ENCODE results near the gene SERTM2. TPM values are rescaled to one million over a fixed set of nuclear protein-coding genes. Genes with fewer than 3 reads are reported as not detected.
"Not testable (repeated sequence)": the region's sequence is repeated elsewhere in the genome, so short reads cannot be mapped to it uniquely, and the experiment has no call there.

The SERTM2 gene
- total and polyA plus RNA-seq, 2 donors (not counting 3 experiments of a cell fraction or from before 2014, with no cell fraction given) = not detected

DNA sequence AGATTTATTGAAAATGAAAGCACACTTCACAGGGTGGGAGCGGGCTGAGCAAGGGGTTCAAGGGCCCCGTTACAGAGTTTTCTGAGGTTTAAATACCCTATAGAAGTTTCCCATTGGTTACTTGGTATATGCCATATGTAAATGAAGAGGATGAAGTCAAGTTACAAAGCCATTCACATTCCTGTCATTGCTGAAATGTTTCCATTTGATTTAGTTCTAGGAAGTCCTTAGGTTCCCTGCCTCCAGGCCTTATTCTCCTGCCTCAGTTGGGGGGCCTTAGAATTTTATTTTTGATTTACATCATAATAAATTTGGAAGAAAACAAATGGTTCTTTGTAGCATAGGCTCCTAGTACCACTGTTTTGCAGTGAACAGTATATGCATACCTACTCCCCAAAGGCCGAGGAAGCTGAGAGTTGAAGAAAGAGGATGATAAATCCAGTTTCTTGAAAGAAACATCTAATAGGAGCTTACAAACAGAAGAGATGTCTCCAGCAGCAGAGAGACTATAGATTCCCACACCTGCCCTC is 31.8 kb downstream of the SERTM2 start:
- Histone ChIP-seq H3K79me2 (ENCODE audit: control insufficient read depth, insufficient read depth, low read length) (no peaks in the 10 kb centered on the region), H4K20me1 (replicated peaks; ENCODE audit: control insufficient read depth, extremely low read depth, insufficient read depth, low read length) (no peaks in the 10 kb centered on the region), H3K9me3 (replicated peaks; ENCODE audit: control insufficient read depth, insufficient read depth, low read length) (no peaks in the 10 kb centered on the region), H3K27me3 (ENCODE audit: control insufficient read depth in 2 of 2, insufficient read depth in 2 of 2, low read length in 2 of 2) (no peaks in the 10 kb centered on the region), H2AFZ (ENCODE audit: low read depth, low read length) (no peak overlapping the region), H3K9ac (replicated peaks; ENCODE audit: extremely low read depth, insufficient read depth, low read length) (no peak overlapping the region), H3K4me3 (replicated peaks in 1 of 3; ENCODE audit: insufficient read depth in 1 of 3, low read depth in 1 of 3, low read length in 3 of 3) (no peak overlapping the region), H3K36me3 (ENCODE audit: control insufficient read depth in 2 of 2, extremely low read depth in 1 of 2, insufficient read depth in 2 of 2, low read length in 2 of 2) (no peaks in the 10 kb centered on the region), H3K9me1 (replicated peaks; ENCODE audit: control insufficient read depth, extremely low read depth, insufficient read depth, low read length) (no peaks in the 10 kb centered on the region), H3K27ac (ENCODE audit: insufficient read depth, low read depth, low read length) (no peak overlapping the region), H3K4me2 (ENCODE audit: insufficient read depth, low read length) (no peak overlapping the region), H3K4me1 (ENCODE audit: control insufficient read depth, extremely low read depth, insufficient read depth, low read length) (no peaks in the 10 kb centered on the region)
- no peak for FAIRE-seq
- ChIA-PET POLR2A (no interaction called here), CTCF (interaction anchor here (0.7 kb wide), 1 partner anchor 586 kb away, joined by 3 read pairs; no protein-coding TSS in a partner anchor)
- intact Hi-C loops (cut with micrococcal nuclease) = no loop called here
- dilution Hi-C loops (cut with MboI; ENCODE audit: extremely low pct_ligation_motif_present, low sequenced_read_pairs) = no loop called here
- no peak for TF ChIP-seq MYC (IDR thresholded peaks at IDR 0.05; ENCODE audit: low read depth, low read length)
- TF ChIP-seq EZH2 (IDR thresholded peaks at IDR 0.05; ENCODE audit: borderline replicate concordance, low read depth, low read length, severe bottlenecking) = no peak
- TF ChIP-seq, protein P1, sequence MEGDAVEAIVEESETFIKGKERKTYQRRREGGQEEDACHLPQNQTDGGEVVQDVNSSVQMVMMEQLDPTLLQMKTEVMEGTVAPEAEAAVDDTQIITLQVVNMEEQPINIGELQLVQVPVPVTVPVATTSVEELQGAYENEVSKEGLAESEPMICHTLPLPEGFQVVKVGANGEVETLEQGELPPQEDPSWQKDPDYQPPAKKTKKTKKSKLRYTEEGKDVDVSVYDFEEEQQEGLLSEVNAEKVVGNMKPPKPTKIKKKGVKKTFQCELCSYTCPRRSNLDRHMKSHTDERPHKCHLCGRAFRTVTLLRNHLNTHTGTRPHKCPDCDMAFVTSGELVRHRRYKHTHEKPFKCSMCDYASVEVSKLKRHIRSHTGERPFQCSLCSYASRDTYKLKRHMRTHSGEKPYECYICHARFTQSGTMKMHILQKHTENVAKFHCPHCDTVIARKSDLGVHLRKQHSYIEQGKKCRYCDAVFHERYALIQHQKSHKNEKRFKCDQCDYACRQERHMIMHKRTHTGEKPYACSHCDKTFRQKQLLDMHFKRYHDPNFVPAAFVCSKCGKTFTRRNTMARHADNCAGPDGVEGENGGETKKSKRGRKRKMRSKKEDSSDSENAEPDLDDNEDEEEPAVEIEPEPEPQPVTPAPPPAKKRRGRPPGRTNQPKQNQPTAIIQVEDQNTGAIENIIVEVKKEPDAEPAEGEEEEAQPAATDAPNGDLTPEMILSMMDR (IDR thresholded peaks at IDR 0.05; ENCODE audit: extremely low read depth in 1 of 2, insufficient read depth in 1 of 2, low read depth in 1 of 2, low read length in 2 of 2) = no peak
- no peak for TF ChIP-seq JUN (IDR thresholded peaks at IDR 0.05; ENCODE audit: borderline replicate concordance, insufficient read depth, insufficient read length, low read depth)
- no peak for TF ChIP-seq POLR2A (IDR thresholded peaks at IDR 0.05; ENCODE audit: low read depth, low read length)
- no peak for TF ChIP-seq POLR2AphosphoS5 (IDR thresholded peaks at IDR 0.05; ENCODE audit: insufficient read depth, low read depth, low read length)
- TF ChIP-seq GATA2 (IDR thresholded peaks at IDR 0.05; ENCODE audit: insufficient read depth, insufficient read length, low read depth, low read length) = no peak
- TF ChIP-seq, protein P2, sequence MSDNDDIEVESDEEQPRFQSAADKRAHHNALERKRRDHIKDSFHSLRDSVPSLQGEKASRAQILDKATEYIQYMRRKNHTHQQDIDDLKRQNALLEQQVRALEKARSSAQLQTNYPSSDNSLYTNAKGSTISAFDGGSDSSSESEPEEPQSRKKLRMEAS (IDR thresholded peaks at IDR 0.05; ENCODE audit: insufficient read depth, insufficient read length) = no peak
- TF ChIP-seq FOS (IDR thresholded peaks at IDR 0.05; ENCODE audit: borderline replicate concordance, insufficient read depth, low read length) = no peak
- DNase-seq (ENCODE audit: low read depth, low spot score) = no peak
- BruUV-seq (replicated peaks) = no TSS peak

DNA sequence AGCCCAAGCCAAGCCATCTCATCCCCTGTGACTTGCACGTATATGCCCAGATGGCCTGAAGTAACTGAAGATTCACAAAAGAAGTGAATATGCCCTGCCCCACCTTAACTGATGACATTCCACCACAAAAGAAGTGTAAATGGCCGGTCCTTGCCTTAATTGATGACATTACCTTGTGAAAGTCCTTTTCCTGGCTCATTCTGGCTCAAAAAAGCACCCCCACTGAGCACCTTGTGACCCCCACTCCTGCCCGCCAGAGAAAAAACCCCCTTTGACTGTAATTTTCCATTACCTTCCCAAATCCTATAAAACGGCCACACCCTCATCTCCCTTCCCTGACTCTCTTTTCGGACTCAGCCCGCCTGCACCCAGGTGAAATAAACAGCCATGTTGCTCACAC is 37.8 kb downstream of the SERTM2 start:
- H3K27ac ChIP-seq (ENCODE audit: insufficient read depth, low read depth, low read length); dilution Hi-C loops (cut with MboI; ENCODE audit: extremely low pct_ligation_motif_present, low sequenced_read_pairs); FAIRE-seq; DNase-seq (ENCODE audit: low read depth, low spot score); H3K9me1 ChIP-seq (replicated peaks; ENCODE audit: control insufficient read depth, extremely low read depth, insufficient read depth, low read length); H3K9ac ChIP-seq (replicated peaks; ENCODE audit: extremely low read depth, insufficient read depth, low read length); H3K9me3 ChIP-seq (replicated peaks; ENCODE audit: control insufficient read depth, insufficient read depth, low read length); H3K4me3 ChIP-seq (replicated peaks in 1 of 3; ENCODE audit: insufficient read depth in 1 of 3, low read depth in 1 of 3, low read length in 3 of 3); H2AFZ ChIP-seq (ENCODE audit: low read depth, low read length); H3K36me3 ChIP-seq (ENCODE audit: control insufficient read depth in 2 of 2, extremely low read depth in 1 of 2, insufficient read depth in 2 of 2, low read length in 2 of 2); H3K4me1 ChIP-seq (ENCODE audit: control insufficient read depth, extremely low read depth, insufficient read depth, low read length); intact Hi-C loops (cut with micrococcal nuclease); H3K27me3 ChIP-seq (ENCODE audit: control insufficient read depth in 2 of 2, insufficient read depth in 2 of 2, low read length in 2 of 2); H3K79me2 ChIP-seq (ENCODE audit: control insufficient read depth, insufficient read depth, low read length); BruUV-seq (replicated peaks); CTCF ChIA-PET; POLR2A ChIA-PET; H4K20me1 ChIP-seq (replicated peaks; ENCODE audit: control insufficient read depth, extremely low read depth, insufficient read depth, low read length); H3K4me2 ChIP-seq (ENCODE audit: insufficient read depth, low read length): not testable (repeated sequence)
